Pulmonary artery endothelial cell (primary cell): Measurements from ENCODE around the gene ALDH1A1. TPM values are rescaled to one million over a fixed set of nuclear protein-coding genes. Genes with fewer than 3 reads are reported as not detected.

ENCODE experiments used
- DNase-seq: peaks from one replicate; pipeline ENCODE4 v3.0.0-alpha.2; 2011; ENCODE audit warnings: low read depth, low spot score
- total RNA-seq: library from RNA; depleted of rRNA; stranded (reverse); fragments of >200 nt; gene quantifications from 2 replicates; pipeline ENCODE4 v1.2.3, GENCODE V29; 2014

Gene ALDH1A1
- total RNA-seq, 1 donor from 2014 or later: 130 TPM

GRCh38 chr9:72857624-72857996 lies 95.2 kb downstream of the ALDH1A1 start:
- DNase-seq: no peak

GRCh38 chr9:72856972-72857623 lies 95.8 kb downstream of the ALDH1A1 start:
- peak; percentile 45 for DNase-seq

GRCh38 chr9:72855890-72856523 lies 96.8 kb downstream of the ALDH1A1 start:
- DNase-seq: no peak

- no peak for DNase-seq
Observed at GRCh38 chr9:72855321-72855720, 97.5 kb downstream of the ALDH1A1 start.

Other genes starting within 250 kb of the ALDH1A1 start
- 472 and 750 TPM in 2 replicates for gene ANXA1, start 198.8 kb upstream of the ALDH1A1 start, total RNA-seq